Urothelium cell line (cell line): ENCODE measurements around the gene TRPV5.

Source experiments
- DNase-seq: peaks from one replicate; pipeline ENCODE4 v3.0.0; 2011; ENCODE audit warnings: low spot score, mixed read lengths
- FAIRE-seq: peaks from 2 replicates; lab custom pipeline; 2011; peaks lifted over from hg19 to GRCh38; lab: Jason Lieb, UNC

The TRPV5 gene

GRCh38 chr7:142873281-142873784, 60.2 kb downstream of the TRPV5 start:
- no peak for FAIRE-seq
- DNase-seq, result peak; percentile 35

GRCh38 chr7:142872106-142872675, 61.4 kb downstream of the TRPV5 start:
- FAIRE-seq, result no peak
- no peak for DNase-seq

- no peak for DNase-seq
- FAIRE-seq, result no peak
Observed at GRCh38 chr7:142871260-142872105, 62.1 kb downstream of the TRPV5 start.

- DNase-seq (no peak), FAIRE-seq (no peak)
Observed at GRCh38 chr7:142870566-142871259, 62.8 kb downstream of the TRPV5 start.

- DNase-seq, result no peak
- no peak for FAIRE-seq
Observed at GRCh38 chr7:142870147-142870559, 63.4 kb downstream of the TRPV5 start.

GRCh38 chr7:142869434-142869833, 64.1 kb downstream of the TRPV5 start:
- no peak for FAIRE-seq
- no peak for DNase-seq

GRCh38 chr7:142868986-142869415, 64.5 kb downstream of the TRPV5 start:
- no peak for FAIRE-seq
- no peak for DNase-seq

GRCh38 chr7:142868188-142868985, 65.2 kb downstream of the TRPV5 start:
- FAIRE-seq (no peak), DNase-seq (no peak)

GRCh38 chr7:142867398-142868187, 66.0 kb downstream of the TRPV5 start:
- DNase-seq (no peak), FAIRE-seq (no peak)

- no peak for DNase-seq
- FAIRE-seq, result no peak
Observed at GRCh38 chr7:142867097-142867378, 66.5 kb downstream of the TRPV5 start.

- DNase-seq (peak; percentile 44), FAIRE-seq (no peak)
Observed at GRCh38 chr7:142866361-142867096, 67.0 kb downstream of the TRPV5 start.

- DNase-seq (no peak), FAIRE-seq (no peak)
Observed at GRCh38 chr7:142865766-142866165, 67.8 kb downstream of the TRPV5 start.

- DNase-seq (no peak), FAIRE-seq (no peak)
Observed at GRCh38 chr7:142864980-142865747, 68.4 kb downstream of the TRPV5 start.

- no peak for DNase-seq
- no peak for FAIRE-seq
Observed at GRCh38 chr7:142863891-142864685, 69.5 kb downstream of the TRPV5 start.

GRCh38 chr7:142862786-142863400, 70.7 kb downstream of the TRPV5 start:
- FAIRE-seq (no peak), DNase-seq (no peak)

- FAIRE-seq, result no peak
- DNase-seq, result no peak
Observed at GRCh38 chr7:142862351-142862750, 71.2 kb downstream of the TRPV5 start.

GRCh38 chr7:142860968-142861367, 72.6 kb downstream of the TRPV5 start:
- no peak for FAIRE-seq
- DNase-seq, result no peak

GRCh38 chr7:142859829-142860228, 73.7 kb downstream of the TRPV5 start:
- peak; percentile 22 for DNase-seq
- FAIRE-seq, result no peak
